Measurements from ENCODE around the gene SLC29A2. TPM values are rescaled to one million over a fixed set of nuclear protein-coding genes. Genes with fewer than 3 reads are reported as not detected.
A peak's percentile ranks its signal among the peaks of the same experiment; 100 is the strongest.

Gene SLC29A2
- total RNA-seq, 1 donor: under 0.01 TPM

DNA sequence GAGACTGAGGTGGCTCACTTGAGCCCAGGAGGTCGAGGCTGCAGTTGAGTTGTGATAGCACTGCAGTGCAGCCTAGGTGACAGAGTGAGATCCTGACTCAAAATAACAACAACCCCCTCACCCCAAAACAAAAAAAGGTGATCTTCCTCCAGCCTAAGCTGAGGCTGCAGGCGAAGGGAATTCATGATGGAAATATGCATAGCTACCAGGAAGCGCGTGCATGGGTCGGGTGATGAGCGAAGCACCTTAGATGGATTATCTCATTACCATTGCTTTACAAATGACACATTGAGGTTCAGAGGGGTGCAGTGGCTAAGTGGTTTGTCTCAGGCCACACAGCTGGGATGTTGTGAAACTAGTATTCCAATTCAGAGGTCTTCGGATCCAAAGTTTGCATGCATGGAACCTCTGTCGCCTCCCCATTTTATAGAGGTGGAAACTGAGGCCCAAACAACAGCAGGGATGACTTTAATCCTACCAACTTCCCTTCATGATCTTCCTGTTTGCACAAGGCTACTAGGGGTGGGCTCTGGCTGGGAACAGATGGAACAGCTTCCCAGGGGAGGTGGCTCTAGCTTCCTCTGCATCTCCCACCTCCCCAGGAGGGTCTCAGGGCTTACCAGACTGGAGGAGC is 4.6 kb downstream of the SLC29A2 start:
- Histone ChIP-seq H3K4me1 (ENCODE audit: insufficient read depth, low read length) (peaks cover 19% of the 10 kb centered on the region), H3K4me2 (ENCODE audit: insufficient read depth, low read length) (no peak overlapping the region), H2AFZ (ENCODE audit: low read length) (no peak overlapping the region), H3K27me3 (ENCODE audit: insufficient read depth, low read length) (peaks cover 10% of the 10 kb centered on the region), H3K4me3 (ENCODE audit: insufficient read depth, low read length) (no peak overlapping the region), H4K20me1 (ENCODE audit: insufficient read depth, low read length) (no peaks in the 10 kb centered on the region), H3K36me3 (ENCODE audit: insufficient read depth, low read length) (no peaks in the 10 kb centered on the region), H3K79me2 (ENCODE audit: insufficient read depth, low read length) (no peaks in the 10 kb centered on the region), H3K27ac (ENCODE audit: low read depth, low read length) (no peak overlapping the region), H3K9me3 (ENCODE audit: low read depth, low read length) (no peaks in the 10 kb centered on the region)
- TF ChIP-seq, protein P1, sequence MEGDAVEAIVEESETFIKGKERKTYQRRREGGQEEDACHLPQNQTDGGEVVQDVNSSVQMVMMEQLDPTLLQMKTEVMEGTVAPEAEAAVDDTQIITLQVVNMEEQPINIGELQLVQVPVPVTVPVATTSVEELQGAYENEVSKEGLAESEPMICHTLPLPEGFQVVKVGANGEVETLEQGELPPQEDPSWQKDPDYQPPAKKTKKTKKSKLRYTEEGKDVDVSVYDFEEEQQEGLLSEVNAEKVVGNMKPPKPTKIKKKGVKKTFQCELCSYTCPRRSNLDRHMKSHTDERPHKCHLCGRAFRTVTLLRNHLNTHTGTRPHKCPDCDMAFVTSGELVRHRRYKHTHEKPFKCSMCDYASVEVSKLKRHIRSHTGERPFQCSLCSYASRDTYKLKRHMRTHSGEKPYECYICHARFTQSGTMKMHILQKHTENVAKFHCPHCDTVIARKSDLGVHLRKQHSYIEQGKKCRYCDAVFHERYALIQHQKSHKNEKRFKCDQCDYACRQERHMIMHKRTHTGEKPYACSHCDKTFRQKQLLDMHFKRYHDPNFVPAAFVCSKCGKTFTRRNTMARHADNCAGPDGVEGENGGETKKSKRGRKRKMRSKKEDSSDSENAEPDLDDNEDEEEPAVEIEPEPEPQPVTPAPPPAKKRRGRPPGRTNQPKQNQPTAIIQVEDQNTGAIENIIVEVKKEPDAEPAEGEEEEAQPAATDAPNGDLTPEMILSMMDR (IDR thresholded peaks at IDR 0.05; ENCODE audit: extremely low read depth, low read depth, low read length): no peak
- peak; percentile 74 for DNase-seq (ENCODE audit: insufficient read length, low spot score, missing footprints)

DNA sequence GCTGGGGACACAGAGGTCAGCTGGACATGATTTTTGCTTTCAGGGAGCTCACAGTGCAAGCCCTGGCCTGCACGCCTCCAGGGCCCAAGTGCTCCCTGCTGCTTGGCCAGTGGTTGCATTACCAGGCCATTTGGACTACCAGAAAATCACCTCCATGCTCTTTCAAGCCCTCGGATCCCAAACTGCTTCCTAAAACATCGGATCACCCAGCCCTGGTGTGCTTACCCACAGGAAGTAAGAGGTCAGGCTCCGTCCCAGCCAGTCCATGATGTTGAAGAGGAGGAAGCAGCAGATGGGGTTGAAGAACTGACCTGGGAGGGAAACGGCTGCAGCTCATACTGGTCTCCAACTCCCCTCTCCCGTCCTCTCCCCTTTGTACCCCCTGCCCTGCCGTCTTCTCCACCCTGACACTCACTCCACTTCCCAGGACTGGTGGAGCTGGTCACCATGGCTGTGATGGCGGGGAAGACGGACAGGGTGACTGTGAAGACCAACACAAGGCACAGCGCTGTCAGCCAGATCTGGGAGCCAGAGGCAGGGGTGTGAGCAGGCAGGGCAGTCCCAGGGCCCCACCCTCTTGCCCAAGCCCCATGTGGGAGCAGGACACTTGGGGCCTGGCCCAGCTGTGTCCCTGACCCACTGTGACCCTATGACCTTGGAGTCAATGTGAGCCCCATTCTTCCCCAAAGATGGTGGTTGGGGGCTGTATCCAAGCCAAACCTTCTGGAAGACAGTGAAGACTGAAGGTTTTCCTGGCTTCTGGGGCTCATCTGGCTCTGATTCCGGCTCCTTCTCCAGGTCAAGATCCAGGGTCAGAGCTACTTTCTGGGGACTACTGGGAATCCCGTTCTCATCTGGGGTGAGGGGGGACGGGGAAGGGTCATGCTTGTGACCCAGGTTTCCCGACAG is 5.6 kb downstream of the SLC29A2 start:
- TF ChIP-seq, protein P1 (IDR thresholded peaks at IDR 0.05; ENCODE audit: extremely low read depth, low read depth, low read length): no peak
- Histone ChIP-seq H3K4me2 (ENCODE audit: insufficient read depth, low read length) (no peak overlapping the region), H3K27ac (ENCODE audit: low read depth, low read length) (no peak overlapping the region), H3K9me3 (ENCODE audit: low read depth, low read length) (no peaks in the 10 kb centered on the region), H3K36me3 (ENCODE audit: insufficient read depth, low read length) (no peaks in the 10 kb centered on the region), H3K4me1 (ENCODE audit: insufficient read depth, low read length) (peaks cover 12% of the 10 kb centered on the region), H3K79me2 (ENCODE audit: insufficient read depth, low read length) (no peaks in the 10 kb centered on the region), H3K27me3 (ENCODE audit: insufficient read depth, low read length) (peaks cover 2% of the 10 kb centered on the region), H3K4me3 (ENCODE audit: insufficient read depth, low read length) (no peak overlapping the region), H2AFZ (ENCODE audit: low read length) (no peak overlapping the region), H4K20me1 (ENCODE audit: insufficient read depth, low read length) (no peaks in the 10 kb centered on the region)
- DNase-seq (ENCODE audit: insufficient read length, low spot score, missing footprints): peak; percentile 46

DNA sequence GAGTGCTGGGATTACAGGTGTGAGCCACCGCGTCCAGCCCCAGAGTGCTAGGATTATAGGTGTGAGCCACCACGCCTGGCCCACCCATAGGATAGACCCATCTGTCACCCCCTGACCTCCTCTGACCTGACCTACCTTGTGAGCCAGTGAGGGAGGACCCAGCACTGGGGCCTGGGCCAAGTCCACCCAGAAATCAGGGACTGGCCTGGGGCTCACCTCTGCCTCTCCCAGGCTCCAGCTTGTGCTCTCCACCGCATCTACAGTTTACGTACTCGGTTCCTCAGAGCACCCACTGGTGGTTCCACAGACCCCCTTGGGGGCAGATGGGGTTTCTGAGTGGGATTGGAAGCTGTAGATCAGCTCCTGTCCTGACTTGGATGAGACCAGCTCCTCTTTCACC is 6.4 kb downstream of the SLC29A2 start:
- H3K9me3 ChIP-seq (ENCODE audit: low read depth, low read length): no peaks in the 10 kb centered on the region
- H3K79me2 ChIP-seq (ENCODE audit: insufficient read depth, low read length): no peaks in the 10 kb centered on the region
- no peaks in the 10 kb centered on the region for H4K20me1 ChIP-seq (ENCODE audit: insufficient read depth, low read length)
- peaks cover 6% of the 10 kb centered on the region for H3K4me1 ChIP-seq (ENCODE audit: insufficient read depth, low read length)
- H3K4me3 ChIP-seq (ENCODE audit: insufficient read depth, low read length): no peak overlapping the region
- H3K36me3 ChIP-seq (ENCODE audit: insufficient read depth, low read length): no peaks in the 10 kb centered on the region
- TF ChIP-seq, protein P1 (IDR thresholded peaks at IDR 0.05; ENCODE audit: extremely low read depth, low read depth, low read length): no peak
- no peak overlapping the region for H3K27ac ChIP-seq (ENCODE audit: low read depth, low read length)
- H3K4me2 ChIP-seq (ENCODE audit: insufficient read depth, low read length): no peak overlapping the region
- H2AFZ ChIP-seq (ENCODE audit: low read length): no peak overlapping the region
- no peak for DNase-seq (ENCODE audit: insufficient read length, low spot score, missing footprints)
- no peaks in the 10 kb centered on the region for H3K27me3 ChIP-seq (ENCODE audit: insufficient read depth, low read length)
